ENCODE data around the gene TMIGD3. TPM values are rescaled to one million over a fixed set of nuclear protein-coding genes. Genes with fewer than 3 reads are reported as not detected.

TMIGD3 gene
- polyA plus RNA-seq, 3 donors = 2.0 to 3.1 (median 2.1) TPM

DNA sequence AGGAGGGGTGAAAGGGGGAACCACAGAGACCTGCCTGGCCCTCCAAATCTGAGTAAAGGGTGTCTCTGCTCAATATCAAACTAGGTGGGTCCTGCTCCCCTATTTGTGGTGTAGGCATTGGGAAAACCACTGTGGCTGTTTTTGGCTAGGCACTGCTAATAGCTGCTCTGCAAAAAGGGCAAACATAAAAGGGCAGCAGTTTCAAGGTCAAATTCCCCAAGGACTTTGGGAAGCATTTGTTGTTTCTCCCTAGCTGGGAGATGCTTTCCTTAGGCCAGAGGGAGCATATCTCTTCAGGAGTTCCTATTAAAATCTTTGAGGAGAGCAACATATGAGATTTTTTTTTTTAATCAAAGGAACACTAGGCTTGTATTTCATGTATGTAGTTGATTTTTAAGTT lies 27.2 kb downstream of the TMIGD3 start:
- TF ChIP-seq CTCF (IDR thresholded peaks at IDR 0.05) = no peak
- intact Hi-C loops (cut with micrococcal nuclease) = no loop called here

DNA sequence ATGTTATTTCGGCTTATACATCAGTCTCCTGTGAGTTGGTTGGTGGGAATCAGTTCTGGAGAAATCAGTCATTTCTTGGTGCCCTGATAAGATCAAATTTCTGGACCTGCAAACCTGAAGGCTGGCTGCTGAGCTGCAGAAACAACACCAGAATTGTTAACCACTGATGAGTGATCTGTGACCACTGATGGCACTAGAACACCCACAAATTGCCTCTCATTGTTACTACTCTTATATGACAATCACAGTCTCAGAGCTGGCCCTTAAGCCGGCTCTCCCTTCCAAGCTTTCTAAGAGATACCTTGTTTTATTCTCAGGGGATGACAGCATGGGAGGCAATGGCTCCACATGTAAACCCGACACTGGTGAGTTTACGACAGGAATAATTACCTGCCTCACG lies 27.7 kb downstream of the TMIGD3 start:
- Histone ChIP-seq H3K27me3 (ENCODE audit: control insufficient read depth in 2 of 2, insufficient read depth in 2 of 2, low read length in 2 of 2) (no peaks in the 10 kb centered on the region), H2AFZ (ENCODE audit: insufficient read depth, low read depth, low read length, poor library complexity, severe bottlenecking) (no peak overlapping the region), H3K9ac (ENCODE audit: insufficient read depth, low read length, poor library complexity, severe bottlenecking) (peak overlapping the region; percentile 86), H4K20me1 (ENCODE audit: insufficient read depth, low read length) (no peaks in the 10 kb centered on the region), H3K36me3 (replicated peaks in 1 of 2; ENCODE audit: control insufficient read depth in 1 of 2, insufficient read depth in 2 of 2, low read length in 2 of 2) (peaks cover 12 to 16% of the 10 kb centered on the region in 2 donors), H3K4me2 (replicated peaks; ENCODE audit: extremely low read depth, low read length, poor library complexity, severe bottlenecking) (peak overlapping the region; percentile 89), H3K79me2 (ENCODE audit: insufficient read depth, low read length) (peaks cover 66% of the 10 kb centered on the region), H3K4me1 (ENCODE audit: control insufficient read depth in 1 of 2, insufficient read depth in 2 of 2, low read length in 2 of 2) (peaks cover 73 to 82% of the 10 kb centered on the region in 2 donors), H3K27ac (ENCODE audit: low read depth in 1 of 2, low read length in 2 of 2) (peak overlapping the region; percentile 60 to 97), H3K4me3 (replicated peaks in 1 of 3; ENCODE audit: low read depth in 2 of 3, low read length in 3 of 3) (peak overlapping the region; percentile 86 to 100 (median 96)), H3K9me3 (replicated peaks in 1 of 2; ENCODE audit: control insufficient read depth in 1 of 2, insufficient read depth in 1 of 2, low read length in 2 of 2) (no peaks in the 10 kb centered on the region)
- no peaks in the 10 kb centered on the region for H3K9me3 Mint-ChIP-seq
- 97% methylated on average over 4 of the region's 5 CpGs for WGBS (ENCODE audit: insufficient coverage)
- H3K4me1 Mint-ChIP-seq = peaks cover 60% of the 10 kb centered on the region
- no peak for DNase-seq
- TF ChIP-seq CTCF (IDR thresholded peaks at IDR 0.05) = no peak
- peak overlapping the region; percentile 85 to 97 for H3K4me3 Mint-ChIP-seq
- H3K27ac Mint-ChIP-seq = peak overlapping the region in 6 of 7 donors; percentile 85 to 98 (median 96)
- intact Hi-C loops (cut with micrococcal nuclease) = no loop called here
- H3K36me3 Mint-ChIP-seq = peaks cover 31% of the 10 kb centered on the region in 2 donors
- no peaks in the 10 kb centered on the region for H3K27me3 Mint-ChIP-seq (ENCODE audit: low read depth in 3 of 3)

More for the DNA sequence above, 27.2 kb downstream of the TMIGD3 start:
- peaks cover 31% of the 10 kb centered on the region in 2 donors for H3K36me3 Mint-ChIP-seq
- peak overlapping the region; percentile 86 to 100 (median 96) for H3K4me3 ChIP-seq (replicated peaks in 1 of 3; ENCODE audit: low read depth in 2 of 3, low read length in 3 of 3)
- peak overlapping the region in 6 of 7 donors; percentile 85 to 98 (median 94) for H3K27ac Mint-ChIP-seq
- H3K27me3 ChIP-seq (ENCODE audit: control insufficient read depth in 2 of 2, insufficient read depth in 2 of 2, low read length in 2 of 2) = no peaks in the 10 kb centered on the region
- peak overlapping the region; percentile 60 to 97 for H3K27ac ChIP-seq (ENCODE audit: low read depth in 1 of 2, low read length in 2 of 2)
- no peaks in the 10 kb centered on the region for H3K9me3 ChIP-seq (replicated peaks in 1 of 2; ENCODE audit: control insufficient read depth in 1 of 2, insufficient read depth in 1 of 2, low read length in 2 of 2)
- H3K27me3 Mint-ChIP-seq (ENCODE audit: low read depth in 3 of 3) = no peaks in the 10 kb centered on the region
- peaks cover 63% of the 10 kb centered on the region for H3K4me1 Mint-ChIP-seq
- peaks cover 73 to 82% of the 10 kb centered on the region in 2 donors for H3K4me1 ChIP-seq (ENCODE audit: control insufficient read depth in 1 of 2, insufficient read depth in 2 of 2, low read length in 2 of 2)
- peak overlapping the region; percentile 89 for H3K4me2 ChIP-seq (replicated peaks; ENCODE audit: extremely low read depth, low read length, poor library complexity, severe bottlenecking)
- H3K9me3 Mint-ChIP-seq = no peaks in the 10 kb centered on the region
- no peak for DNase-seq
- H3K9ac ChIP-seq (ENCODE audit: insufficient read depth, low read length, poor library complexity, severe bottlenecking) = peak overlapping the region; percentile 86
- H3K4me3 Mint-ChIP-seq = peak overlapping the region; percentile 85 to 97
- peaks cover 66% of the 10 kb centered on the region for H3K79me2 ChIP-seq (ENCODE audit: insufficient read depth, low read length)
- H4K20me1 ChIP-seq (ENCODE audit: insufficient read depth, low read length) = no peaks in the 10 kb centered on the region
- H2AFZ ChIP-seq (ENCODE audit: insufficient read depth, low read depth, low read length, poor library complexity, severe bottlenecking) = no peak overlapping the region
- H3K36me3 ChIP-seq (replicated peaks in 1 of 2; ENCODE audit: control insufficient read depth in 1 of 2, insufficient read depth in 2 of 2, low read length in 2 of 2) = peaks cover 12 to 16% of the 10 kb centered on the region in 2 donors
